Activated CD4-positive, alpha-beta T cell treated with anti-CD3 and anti-CD28 coated beads for 4 hours (primary cell): ENCODE measurements around the gene PALM3.

Experiments used
- DNase-seq, 2 donors: peaks; one replicate each; pipeline ENCODE4 v3.0.0-alpha.2; 2020

PALM3 gene

GRCh38 chr19:14061751-14062557, at the start of gene PALM3:
PALM3 (minus strand) TSS chr19:14062076; CDS start chr19:14061980, 96 bp downstream.
- DNase-seq = no peak

GRCh38 chr19:14111486-14111885, 49.6 kb upstream of the PALM3 start:
- DNase-seq = no peak

GRCh38 chr19:14110650-14111049, 48.8 kb upstream of the PALM3 start:
- no peak for DNase-seq

- no peak for DNase-seq
Measured at GRCh38 chr19:14107581-14108461, 45.9 kb upstream of the PALM3 start.

GRCh38 chr19:14106840-14107239, 45.0 kb upstream of the PALM3 start:
- DNase-seq = no peak

GRCh38 chr19:14105680-14106079, 43.8 kb upstream of the PALM3 start:
- DNase-seq = no peak

GRCh38 chr19:14103310-14103709, 41.4 kb upstream of the PALM3 start:
- no peak for DNase-seq

GRCh38 chr19:14102756-14103155, 40.9 kb upstream of the PALM3 start:
- no peak for DNase-seq

GRCh38 chr19:14102102-14102696, 40.3 kb upstream of the PALM3 start:
- no peak for DNase-seq

- no peak for DNase-seq
Measured at GRCh38 chr19:14101003-14101545, 39.2 kb upstream of the PALM3 start.

GRCh38 chr19:14097532-14098151, 35.8 kb upstream of the PALM3 start:
- DNase-seq = no peak

- DNase-seq = no peak
Measured at GRCh38 chr19:14096272-14096992, 34.6 kb upstream of the PALM3 start.

- DNase-seq = no peak
Measured at GRCh38 chr19:14094854-14095253, 33.0 kb upstream of the PALM3 start.

GRCh38 chr19:14093117-14093823, 31.4 kb upstream of the PALM3 start:
- DNase-seq = no peak

- DNase-seq = peak in 1 of 2 donors; percentile 50
Measured at GRCh38 chr19:14091813-14092462, 30.1 kb upstream of the PALM3 start.

GRCh38 chr19:14091081-14091812, 29.4 kb upstream of the PALM3 start:
- peak; percentile 62 to 63 for DNase-seq

- DNase-seq = peak; percentile 89 to 93
Measured at GRCh38 chr19:14090509-14091080, 28.7 kb upstream of the PALM3 start, which contains the start of gene SAMD1. SAMD1 (minus strand) TSS chr19:14090751.

GRCh38 chr19:14089662-14090508, 28.0 kb upstream of the PALM3 start:
- peak; percentile 41 to 49 for DNase-seq

GRCh38 chr19:14089412-14089661, 27.5 kb upstream of the PALM3 start:
- DNase-seq = peak in 1 of 2 donors; percentile 30
